Endothelial cell of umbilical vein (primary cell): ENCODE data around the gene SPOP. TPM values are rescaled to one million over a fixed set of nuclear protein-coding genes. Genes with fewer than 3 reads are reported as not detected.
"Not testable (repeated sequence)": the region's sequence is repeated elsewhere in the genome, so short reads cannot be mapped to it uniquely, and the experiment has no call there.

Experiments
- BruUV-seq: library from RNA; stranded (reverse); fragments of 400-500 nt; replicated peaks from 2 replicates; lab custom pipeline; 2021; lab: Mats Ljungman, UMichigan
- CTCF ChIA-PET: fragments of 300-600, 350-600 bp; sonication (Branson Sonifier 250); formaldehyde crosslinking; loops from one replicate; lab custom pipeline; 2021; ENCODE audit warnings: antibody characterized with exemption, inconsistent platforms; lab: Charles Lee
- POLR2A ChIA-PET: fragments of 300-600, 350-600 bp; sonication (Branson Sonifier 250); formaldehyde crosslinking; loops from one replicate; lab custom pipeline; 2021; ENCODE audit warnings: antibody characterized with exemption, inconsistent platforms; lab: Charles Lee
- DNase-seq: peaks from one replicate; pipeline ENCODE4 v3.0.0-alpha.2; 2011; ENCODE audit warnings: low read depth, low spot score
- FAIRE-seq: peaks from 2 replicates; lab custom pipeline; 2011; peaks lifted over from hg19 to GRCh38; lab: Jason Lieb, UNC
- H2AFZ ChIP-seq: 2 replicates; pipeline ENCODE4 v1.6.0; 2012; ENCODE audit warnings: low read depth, low read length, control low read depth, inconsistent platforms
- H3K27ac ChIP-seq: 2 replicates; pipeline ENCODE4 v1.5.1; 2011; ENCODE audit warnings: low read depth, mild to moderate bottlenecking, control low read depth, low read length, moderate library complexity; ENCODE audit not compliant: insufficient read depth
- H3K27me3 ChIP-seq, 2 experiments: 2 replicates each; pipeline versions ENCODE4 v1.6.0 to v1.6.1; 2011; ENCODE audit warnings: low read length in 2 of 2, mixed read lengths in 1 of 2; ENCODE audit not compliant: control insufficient read depth in 2 of 2, insufficient read depth in 2 of 2
- H3K36me3 ChIP-seq, 2 experiments: 2 replicates in 1 of 2; 3 replicates in 1 of 2; pipeline ENCODE4 v1.5.1; 2011; ENCODE audit warnings: low read length in 2 of 2, mild to moderate bottlenecking in 1 of 2, moderate library complexity in 1 of 2; ENCODE audit not compliant: control insufficient read depth in 2 of 2, insufficient read depth in 2 of 2; ENCODE audit errors: extremely low read depth in 1 of 2
- H3K4me1 ChIP-seq: 3 replicates; pipeline ENCODE4 v1.5.1; 2011; ENCODE audit warnings: mild to moderate bottlenecking, low read length; ENCODE audit not compliant: control insufficient read depth, insufficient read depth; ENCODE audit errors: extremely low read depth
- H3K4me2 ChIP-seq: 2 replicates; pipeline ENCODE4 v1.6.1; 2011; ENCODE audit warnings: low read length, control low read depth, mixed read lengths; ENCODE audit not compliant: insufficient read depth
- H3K4me3 ChIP-seq, 3 experiments: fragments of 200-600 bp in 1 of 3; sonication (generic), shearing (Covaris generic) in 1 of 3; replicated peaks in 1 of 3; 2 replicates each; pipeline ENCODE4 v1.5.1; 2011 to 2016; ENCODE audit warnings: control low read depth in 3 of 3, low read length in 3 of 3, mild to moderate bottlenecking in 2 of 3, inconsistent platforms in 1 of 3, low read depth in 1 of 3, moderate library complexity in 1 of 3; ENCODE audit not compliant: insufficient read depth in 1 of 3
- H3K79me2 ChIP-seq: 2 replicates; pipeline ENCODE4 v1.6.0; 2012; ENCODE audit warnings: low read length, inconsistent platforms; ENCODE audit not compliant: control insufficient read depth, insufficient read depth
- H3K9ac ChIP-seq: replicated peaks from 2 replicates; pipeline ENCODE3; 2011; ENCODE audit warnings: low read length, control low read depth; ENCODE audit not compliant: insufficient read depth; ENCODE audit errors: extremely low read depth
- H3K9me1 ChIP-seq: replicated peaks from 3 replicates; pipeline ENCODE4 v1.6.0; 2011; ENCODE audit warnings: mild to moderate bottlenecking, low read length; ENCODE audit not compliant: control insufficient read depth, insufficient read depth; ENCODE audit errors: extremely low read depth
- H3K9me3 ChIP-seq: replicated peaks from 2 replicates; pipeline ENCODE4 v1.5.1; 2012; ENCODE audit warnings: low read length, inconsistent platforms; ENCODE audit not compliant: control insufficient read depth, insufficient read depth
- H4K20me1 ChIP-seq: replicated peaks from 2 replicates; pipeline ENCODE3; 2011; ENCODE audit warnings: mild to moderate bottlenecking, low read length; ENCODE audit not compliant: control insufficient read depth, insufficient read depth; ENCODE audit errors: extremely low read depth
- EZH2 ChIP-seq: IDR thresholded peaks from 2 replicates; pipeline ENCODE4 v1.6.1; 2012; ENCODE audit warnings: borderline replicate concordance, low read depth, mild to moderate bottlenecking, moderate library complexity, low read length, inconsistent platforms; ENCODE audit not compliant: severe bottlenecking
- FOS ChIP-seq: IDR thresholded peaks from 2 replicates; pipeline ENCODE4 v1.6.1; 2011; ENCODE audit warnings: mild to moderate bottlenecking, low read length, moderate library complexity, borderline replicate concordance; ENCODE audit not compliant: insufficient read depth
- GATA2 ChIP-seq: IDR thresholded peaks from 2 replicates; pipeline ENCODE4 v1.7.0; 2011; ENCODE audit warnings: low read depth, mild to moderate bottlenecking, moderate library complexity, mixed read lengths, low read length; ENCODE audit not compliant: insufficient read length, insufficient read depth
- JUN ChIP-seq: IDR thresholded peaks from 2 replicates; pipeline ENCODE4 v1.6.1; 2011; ENCODE audit warnings: borderline replicate concordance, low read depth; ENCODE audit not compliant: insufficient read length, insufficient read depth
- MYC ChIP-seq: IDR thresholded peaks from one replicate; pipeline ENCODE4 v1.6.1; 2011; ENCODE audit warnings: mild to moderate bottlenecking, low read depth, low read length
- POLR2A ChIP-seq: IDR thresholded peaks from 2 replicates; pipeline ENCODE4 v1.6.1; 2012; ENCODE audit warnings: low read depth, mild to moderate bottlenecking, control low read depth, low read length
- POLR2AphosphoS5 ChIP-seq: IDR thresholded peaks from 2 replicates; pipeline ENCODE4 v1.6.1; 2012; ENCODE audit warnings: low read depth, mild to moderate bottlenecking, control low read depth, low read length, moderate library complexity; ENCODE audit not compliant: insufficient read depth
- dilution Hi-C: fragments of 300-500 bp; cut with MboI; formaldehyde crosslinking; loops from one replicate; pipeline ENCODE4 v1.15.0; 2019; ENCODE audit warnings: low sequenced_read_pairs; ENCODE audit not compliant: extremely low pct_ligation_motif_present
- intact Hi-C: fragments of 100-400 bp; cut with micrococcal nuclease; formaldehyde crosslinking; loops from one replicate; pipeline ENCODE4 v1.10.0; 2022
- polyA plus RNA-seq, 4 experiments: library from polyadenylated mRNA; depleted of rRNA in 3 of 4; stranded (reverse) in 3 of 4; unstranded in 1 of 4; fragments of >200 nt; gene quantifications; 2 replicates each; pipeline versions ENCODE4 v1.2.1 to v1.2.3, GENCODE V29; 2011 to 2012; ENCODE audit warnings: missing spikeins in 1 of 4
- total RNA-seq: library from RNA; stranded (reverse); gene quantifications from 2 replicates; pipeline ENCODE4 v1.2.3, GENCODE V29; 2021
- TF ChIP-seq, protein P1 (sequence below): IDR thresholded peaks from 2 replicates; pipeline ENCODE4 v1.6.1; 2011; ENCODE audit not compliant: insufficient read depth, insufficient read length
- TF ChIP-seq, protein P2 (sequence below), 2 donors: IDR thresholded peaks; 1 replicate in 1 of 2; 2 replicates in 1 of 2; pipeline ENCODE4 v1.5.1; 2011; ENCODE audit warnings: low read length in 2 of 2, mild to moderate bottlenecking in 2 of 2, moderate library complexity in 2 of 2, control low read depth in 1 of 2, inconsistent platforms in 1 of 2, low read depth in 1 of 2; ENCODE audit not compliant: insufficient read depth in 1 of 2; ENCODE audit errors: extremely low read depth in 1 of 2

The SPOP gene
- total and polyA plus RNA-seq, 2 donors (not counting 3 experiments of a cell fraction or from before 2014, with no cell fraction given): 46.9 to 61.0 TPM

DNA sequence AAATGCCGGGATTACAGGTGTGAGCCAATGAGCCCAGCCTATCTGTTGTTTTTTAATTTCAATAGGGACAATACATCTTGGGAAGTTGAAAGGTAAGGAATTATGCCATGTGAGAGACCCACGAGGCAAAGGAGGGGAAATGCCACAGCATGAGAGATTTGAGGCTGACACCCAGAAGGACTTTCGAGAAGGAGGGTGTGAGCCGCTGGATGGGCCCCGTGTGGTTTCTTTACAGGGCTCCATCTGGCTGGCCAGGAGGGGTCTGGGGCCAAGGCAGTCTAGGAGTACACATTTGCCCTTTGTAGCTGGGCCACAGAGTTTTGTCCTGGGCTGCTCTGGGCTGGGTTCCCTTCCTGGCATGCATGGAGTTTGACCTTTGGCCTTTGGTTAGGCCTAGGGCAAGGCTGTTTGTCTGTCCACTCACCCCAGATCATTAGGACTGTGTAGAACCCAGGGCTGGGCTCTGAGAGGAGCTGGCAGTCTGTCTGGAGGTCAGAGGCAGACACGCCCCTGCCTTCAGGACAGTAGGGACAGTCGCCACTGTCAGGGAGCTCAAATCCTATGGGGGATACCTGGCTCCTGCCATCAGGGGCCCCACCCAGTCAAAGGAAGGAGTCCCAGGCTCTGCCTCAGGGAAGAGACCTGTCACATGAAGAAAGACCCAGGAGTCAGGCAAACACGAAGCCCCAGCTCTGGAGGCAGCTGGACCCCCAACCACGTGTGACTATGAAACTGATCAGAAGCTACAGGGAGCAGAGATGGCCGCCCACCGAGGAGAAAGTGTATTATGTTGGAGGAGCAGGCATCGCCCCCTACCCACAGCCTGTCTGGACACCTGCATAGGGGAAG, 126.5 kb downstream of the SPOP start:
- ChIA-PET CTCF (interaction anchor here (2.4 kb wide), 1 partner anchor 144 kb away, joined by 9 read pairs; no protein-coding TSS in a partner anchor), POLR2A (interaction anchor here (0.7 kb wide), 1 partner anchor 794 kb away, joined by 7 read pairs; no protein-coding TSS in a partner anchor)
- H4K20me1 ChIP-seq: no peaks in the 10 kb centered on the region
- H3K9ac ChIP-seq: no peak overlapping the region
- no peak overlapping the region for H2AFZ ChIP-seq
- no peaks in the 10 kb centered on the region for H3K36me3 ChIP-seq
- DNase-seq (no peak), FAIRE-seq (no peak)
- no peaks in the 10 kb centered on the region for H3K9me1 ChIP-seq
- H3K27me3 ChIP-seq: no peaks in the 10 kb centered on the region
- peaks cover 2% of the 10 kb centered on the region for H3K4me1 ChIP-seq
- no peak overlapping the region for H3K4me3 ChIP-seq
- H3K79me2 ChIP-seq: no peaks in the 10 kb centered on the region
- dilution Hi-C loops: no loop called here
- no peak overlapping the region for H3K4me2 ChIP-seq
- no peak overlapping the region for H3K27ac ChIP-seq
- TF ChIP-seq EZH2 (no peak), MYC (no peak), POLR2A (no peak), POLR2AphosphoS5 (no peak), JUN (no peak), FOS (no peak), GATA2 (no peak)
- TF ChIP-seq, protein P1, sequence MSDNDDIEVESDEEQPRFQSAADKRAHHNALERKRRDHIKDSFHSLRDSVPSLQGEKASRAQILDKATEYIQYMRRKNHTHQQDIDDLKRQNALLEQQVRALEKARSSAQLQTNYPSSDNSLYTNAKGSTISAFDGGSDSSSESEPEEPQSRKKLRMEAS: no peak
- TF ChIP-seq, protein P2, sequence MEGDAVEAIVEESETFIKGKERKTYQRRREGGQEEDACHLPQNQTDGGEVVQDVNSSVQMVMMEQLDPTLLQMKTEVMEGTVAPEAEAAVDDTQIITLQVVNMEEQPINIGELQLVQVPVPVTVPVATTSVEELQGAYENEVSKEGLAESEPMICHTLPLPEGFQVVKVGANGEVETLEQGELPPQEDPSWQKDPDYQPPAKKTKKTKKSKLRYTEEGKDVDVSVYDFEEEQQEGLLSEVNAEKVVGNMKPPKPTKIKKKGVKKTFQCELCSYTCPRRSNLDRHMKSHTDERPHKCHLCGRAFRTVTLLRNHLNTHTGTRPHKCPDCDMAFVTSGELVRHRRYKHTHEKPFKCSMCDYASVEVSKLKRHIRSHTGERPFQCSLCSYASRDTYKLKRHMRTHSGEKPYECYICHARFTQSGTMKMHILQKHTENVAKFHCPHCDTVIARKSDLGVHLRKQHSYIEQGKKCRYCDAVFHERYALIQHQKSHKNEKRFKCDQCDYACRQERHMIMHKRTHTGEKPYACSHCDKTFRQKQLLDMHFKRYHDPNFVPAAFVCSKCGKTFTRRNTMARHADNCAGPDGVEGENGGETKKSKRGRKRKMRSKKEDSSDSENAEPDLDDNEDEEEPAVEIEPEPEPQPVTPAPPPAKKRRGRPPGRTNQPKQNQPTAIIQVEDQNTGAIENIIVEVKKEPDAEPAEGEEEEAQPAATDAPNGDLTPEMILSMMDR (IDR thresholded peaks at IDR 0.05; ENCODE audit: extremely low read depth in 1 of 2, insufficient read depth in 1 of 2, low read depth in 1 of 2, low read length in 2 of 2): no peak
- H3K9me3 ChIP-seq: no peaks in the 10 kb centered on the region
- no TSS peak for BruUV-seq
- intact Hi-C loops: no loop called here

DNA sequence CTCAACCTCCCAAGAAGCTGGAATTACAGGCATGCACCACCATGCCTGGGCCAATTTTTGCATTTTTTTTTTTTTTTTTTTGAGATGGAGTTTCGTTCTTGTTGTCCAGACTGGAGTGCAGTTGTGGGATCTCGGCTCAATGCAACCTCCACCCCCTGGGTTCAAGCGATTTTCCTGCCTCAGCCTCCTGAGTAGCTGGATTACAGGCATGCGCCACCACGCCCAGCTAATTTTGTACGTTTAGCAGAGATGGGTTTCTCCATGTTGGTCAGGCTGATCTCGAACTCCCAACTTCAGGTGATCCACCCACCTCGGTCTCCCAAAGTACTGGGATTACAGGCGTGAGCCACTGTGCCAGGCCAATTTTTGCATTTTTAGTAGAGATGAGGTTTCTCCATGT, 127.1 kb downstream of the SPOP start:
- CTCF ChIA-PET, dilution Hi-C loops, H3K27me3 ChIP-seq, H3K9me3 ChIP-seq, H3K9me1 ChIP-seq, H3K4me1 ChIP-seq, BruUV-seq, H2AFZ ChIP-seq, FAIRE-seq, H3K36me3 ChIP-seq, H4K20me1 ChIP-seq, H3K4me3 ChIP-seq, intact Hi-C loops, H3K79me2 ChIP-seq, H3K4me2 ChIP-seq, H3K9ac ChIP-seq, DNase-seq, H3K27ac ChIP-seq: not testable (repeated sequence)
- POLR2A ChIA-PET: interaction anchor here (0.7 kb wide), 1 partner anchor 793 kb away, joined by 7 read pairs; no protein-coding TSS in a partner anchor
